ENCODE results near the gene TENM4.

TENM4 gene

GRCh38 chr11:78688460-78688859 is 752.4 kb downstream of the TENM4 start:
- Histone ChIP-seq H3K27ac (ENCODE audit: low read length) (no peak overlapping the region), H3K9me3 (ENCODE audit: insufficient read depth, low read length, severe bottlenecking) (no peaks in the 10 kb centered on the region), H4K20me1 (ENCODE audit: insufficient read depth, low read length) (no peaks in the 10 kb centered on the region), H3K4me2 (ENCODE audit: insufficient read depth, low read length) (no peak overlapping the region), H3K9ac (ENCODE audit: low read depth, low read length) (no peak overlapping the region), H3K4me3 (ENCODE audit: low read depth in 1 of 2, low read length in 2 of 2) (no peak overlapping the region), H2AFZ (ENCODE audit: low read depth, low read length) (no peak overlapping the region), H3K27me3 (ENCODE audit: insufficient read depth, low read length, poor library complexity) (peaks cover 19% of the 10 kb centered on the region), H3K36me3 (ENCODE audit: insufficient read depth, low read length) (no peaks in the 10 kb centered on the region), H3K4me1 (ENCODE audit: insufficient read depth, low read length) (no peaks in the 10 kb centered on the region), H3K79me2 (ENCODE audit: insufficient read depth, low read length) (no peaks in the 10 kb centered on the region)
- DNase-seq (no peak), ATAC-seq (ENCODE audit: insufficient read depth, low read depth) (no peak)
- TF ChIP-seq, protein P1, sequence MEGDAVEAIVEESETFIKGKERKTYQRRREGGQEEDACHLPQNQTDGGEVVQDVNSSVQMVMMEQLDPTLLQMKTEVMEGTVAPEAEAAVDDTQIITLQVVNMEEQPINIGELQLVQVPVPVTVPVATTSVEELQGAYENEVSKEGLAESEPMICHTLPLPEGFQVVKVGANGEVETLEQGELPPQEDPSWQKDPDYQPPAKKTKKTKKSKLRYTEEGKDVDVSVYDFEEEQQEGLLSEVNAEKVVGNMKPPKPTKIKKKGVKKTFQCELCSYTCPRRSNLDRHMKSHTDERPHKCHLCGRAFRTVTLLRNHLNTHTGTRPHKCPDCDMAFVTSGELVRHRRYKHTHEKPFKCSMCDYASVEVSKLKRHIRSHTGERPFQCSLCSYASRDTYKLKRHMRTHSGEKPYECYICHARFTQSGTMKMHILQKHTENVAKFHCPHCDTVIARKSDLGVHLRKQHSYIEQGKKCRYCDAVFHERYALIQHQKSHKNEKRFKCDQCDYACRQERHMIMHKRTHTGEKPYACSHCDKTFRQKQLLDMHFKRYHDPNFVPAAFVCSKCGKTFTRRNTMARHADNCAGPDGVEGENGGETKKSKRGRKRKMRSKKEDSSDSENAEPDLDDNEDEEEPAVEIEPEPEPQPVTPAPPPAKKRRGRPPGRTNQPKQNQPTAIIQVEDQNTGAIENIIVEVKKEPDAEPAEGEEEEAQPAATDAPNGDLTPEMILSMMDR (IDR thresholded peaks at IDR 0.05; ENCODE audit: borderline replicate concordance, extremely low read depth, low read length, poor library complexity, severe bottlenecking): no peak
- no peak for TF ChIP-seq EZH2 (IDR thresholded peaks at IDR 0.05; ENCODE audit: borderline replicate concordance, low read depth, low read length, severe bottlenecking)

- no peak overlapping the region for H3K9ac ChIP-seq (ENCODE audit: low read depth, low read length)
Measured at GRCh38 chr11:78685156-78685555, 755.7 kb downstream of the TENM4 start.

GRCh38 chr11:78684377-78684776 is 756.5 kb downstream of the TENM4 start:
- Histone ChIP-seq H3K27ac (ENCODE audit: low read length) (no peak overlapping the region), H3K9ac (ENCODE audit: low read depth, low read length) (no peak overlapping the region), H3K4me2 (ENCODE audit: insufficient read depth, low read length) (no peak overlapping the region), H3K9me3 (ENCODE audit: insufficient read depth, low read length, severe bottlenecking) (no peaks in the 10 kb centered on the region), H3K36me3 (ENCODE audit: insufficient read depth, low read length) (no peaks in the 10 kb centered on the region), H3K79me2 (ENCODE audit: insufficient read depth, low read length) (no peaks in the 10 kb centered on the region), H2AFZ (ENCODE audit: low read depth, low read length) (no peak overlapping the region), H3K4me3 (ENCODE audit: low read depth in 1 of 2, low read length in 2 of 2) (no peak overlapping the region), H3K27me3 (ENCODE audit: insufficient read depth, low read length, poor library complexity) (peaks cover 3% of the 10 kb centered on the region), H3K4me1 (ENCODE audit: insufficient read depth, low read length) (no peaks in the 10 kb centered on the region), H4K20me1 (ENCODE audit: insufficient read depth, low read length) (no peaks in the 10 kb centered on the region)
- DNase-seq (no peak), ATAC-seq (ENCODE audit: insufficient read depth, low read depth) (no peak)
- no peak for TF ChIP-seq EZH2 (IDR thresholded peaks at IDR 0.05; ENCODE audit: borderline replicate concordance, low read depth, low read length, severe bottlenecking)
- TF ChIP-seq, protein P1 (IDR thresholded peaks at IDR 0.05; ENCODE audit: borderline replicate concordance, extremely low read depth, low read length, poor library complexity, severe bottlenecking): no peak

More at GRCh38 chr11:78685156-78685555, 755.7 kb downstream of the TENM4 start:
- H3K36me3 ChIP-seq (ENCODE audit: insufficient read depth, low read length): no peaks in the 10 kb centered on the region
- H3K79me2 ChIP-seq (ENCODE audit: insufficient read depth, low read length): no peaks in the 10 kb centered on the region
- no peaks in the 10 kb centered on the region for H3K9me3 ChIP-seq (ENCODE audit: insufficient read depth, low read length, severe bottlenecking)
- no peak overlapping the region for H3K4me3 ChIP-seq (ENCODE audit: low read depth in 1 of 2, low read length in 2 of 2)
- TF ChIP-seq, protein P1 (IDR thresholded peaks at IDR 0.05; ENCODE audit: borderline replicate concordance, extremely low read depth, low read length, poor library complexity, severe bottlenecking): no peak
- DNase-seq (no peak), ATAC-seq (ENCODE audit: insufficient read depth, low read depth) (no peak)
- H2AFZ ChIP-seq (ENCODE audit: low read depth, low read length): no peak overlapping the region
- no peaks in the 10 kb centered on the region for H4K20me1 ChIP-seq (ENCODE audit: insufficient read depth, low read length)
- no peak overlapping the region for H3K27ac ChIP-seq (ENCODE audit: low read length)
- peaks cover 3% of the 10 kb centered on the region for H3K27me3 ChIP-seq (ENCODE audit: insufficient read depth, low read length, poor library complexity)
- H3K4me1 ChIP-seq (ENCODE audit: insufficient read depth, low read length): no peaks in the 10 kb centered on the region
- no peak overlapping the region for H3K4me2 ChIP-seq (ENCODE audit: insufficient read depth, low read length)

DNA sequence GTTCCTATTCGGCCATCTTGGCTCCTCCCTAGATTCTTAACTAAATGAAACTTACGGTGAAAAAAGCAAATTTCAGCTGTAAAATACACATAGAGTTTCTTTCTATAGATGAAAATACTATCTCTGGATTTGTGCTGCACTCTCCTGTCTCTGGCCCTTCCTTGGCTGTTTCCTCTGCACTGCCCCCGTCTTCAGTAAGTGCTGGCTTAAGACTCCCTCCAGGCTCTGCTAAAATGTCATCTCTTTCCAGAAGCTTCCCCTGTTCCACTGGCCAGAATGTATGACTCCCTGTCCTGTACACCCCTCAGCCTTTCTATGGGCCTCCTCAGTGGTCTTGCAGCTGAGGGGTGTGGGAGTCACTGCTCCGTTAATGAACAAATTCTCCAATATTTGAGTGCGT is 757.1 kb downstream of the TENM4 start:
- Histone ChIP-seq H3K4me2 (ENCODE audit: insufficient read depth, low read length) (no peak overlapping the region), H3K9ac (ENCODE audit: low read depth, low read length) (no peak overlapping the region), H3K4me1 (ENCODE audit: insufficient read depth, low read length) (no peaks in the 10 kb centered on the region), H3K9me3 (ENCODE audit: insufficient read depth, low read length, severe bottlenecking) (no peaks in the 10 kb centered on the region), H4K20me1 (ENCODE audit: insufficient read depth, low read length) (no peaks in the 10 kb centered on the region), H2AFZ (ENCODE audit: low read depth, low read length) (no peak overlapping the region), H3K79me2 (ENCODE audit: insufficient read depth, low read length) (no peaks in the 10 kb centered on the region), H3K4me3 (ENCODE audit: low read depth in 1 of 2, low read length in 2 of 2) (no peak overlapping the region), H3K27me3 (ENCODE audit: insufficient read depth, low read length, poor library complexity) (peaks cover 3% of the 10 kb centered on the region), H3K36me3 (ENCODE audit: insufficient read depth, low read length) (no peaks in the 10 kb centered on the region), H3K27ac (ENCODE audit: low read length) (no peak overlapping the region)
- ATAC-seq (ENCODE audit: insufficient read depth, low read depth) (no peak), DNase-seq (no peak)
- TF ChIP-seq, protein P1 (IDR thresholded peaks at IDR 0.05; ENCODE audit: borderline replicate concordance, extremely low read depth, low read length, poor library complexity, severe bottlenecking): no peak
- TF ChIP-seq EZH2 (IDR thresholded peaks at IDR 0.05; ENCODE audit: borderline replicate concordance, low read depth, low read length, severe bottlenecking): no peak

Measured in DND-41 (cell line).